Osteoblast (primary cell): ENCODE data around the gene CINP. TPM values are rescaled to one million over a fixed set of nuclear protein-coding genes. Genes with fewer than 3 reads are reported as not detected.

Experiments used
- DNase-seq: peaks from one replicate; pipeline ENCODE4 v3.0.0; 2011; ENCODE audit warnings: low spot score, mixed read lengths; ENCODE audit not compliant: insufficient read length; ENCODE audit errors: missing footprints
- H2AFZ ChIP-seq: 2 replicates; pipeline ENCODE4 v1.6.0; 2011; ENCODE audit warnings: mild to moderate bottlenecking, low read length
- H3K27ac ChIP-seq: 2 replicates; pipeline ENCODE4 v1.5.1; 2011; ENCODE audit warnings: mild to moderate bottlenecking, low read depth, low read length, moderate library complexity
- H3K27me3 ChIP-seq: 2 replicates; pipeline ENCODE4 v1.6.0; 2012; ENCODE audit warnings: mild to moderate bottlenecking, control low read depth, inconsistent platforms, low read length, moderate library complexity; ENCODE audit not compliant: insufficient read depth
- H3K36me3 ChIP-seq: 2 replicates; pipeline ENCODE4 v1.5.1; 2011; ENCODE audit warnings: mild to moderate bottlenecking, low read length, control low read depth, moderate library complexity; ENCODE audit not compliant: insufficient read depth
- H3K4me1 ChIP-seq: 2 replicates; pipeline ENCODE4 v1.5.1; 2011; ENCODE audit warnings: mild to moderate bottlenecking, low read length, control low read depth, moderate library complexity; ENCODE audit not compliant: insufficient read depth
- H3K4me2 ChIP-seq: 2 replicates; pipeline ENCODE4 v1.6.0; 2011; ENCODE audit warnings: mild to moderate bottlenecking, low read length; ENCODE audit not compliant: insufficient read depth
- H3K4me3 ChIP-seq: fragments of 200-600 bp; sonication (generic); 3 replicates; pipeline ENCODE4 v1.5.1; 2012; ENCODE audit warnings: mild to moderate bottlenecking, low read length, inconsistent platforms; ENCODE audit not compliant: insufficient read depth
- H3K79me2 ChIP-seq: 2 replicates; pipeline ENCODE4 v1.6.0; 2012; ENCODE audit warnings: mild to moderate bottlenecking, low read length, control low read depth, inconsistent platforms; ENCODE audit not compliant: insufficient read depth
- H3K9me3 ChIP-seq: 2 replicates; pipeline ENCODE4 v1.5.1; 2011; ENCODE audit warnings: low read depth, low read length, control low read depth
- H4K20me1 ChIP-seq: 2 replicates; pipeline ENCODE4 v1.6.0; 2012; ENCODE audit warnings: mild to moderate bottlenecking, low read length, control low read depth; ENCODE audit not compliant: insufficient read depth
- CTCF ChIP-seq: IDR thresholded peaks from 2 replicates; pipeline ENCODE4 v1.5.1; 2011; ENCODE audit warnings: mild to moderate bottlenecking, low read depth, low read length, moderate library complexity; ENCODE audit errors: extremely low read depth
- total RNA-seq: library from RNA; depleted of rRNA; stranded (reverse); fragments of >200 nt; gene quantifications from 2 replicates; pipeline ENCODE4 v1.2.3, GENCODE V29; 2012

The CINP gene
- total RNA-seq, 1 donor = 49.2 TPM

DNA sequence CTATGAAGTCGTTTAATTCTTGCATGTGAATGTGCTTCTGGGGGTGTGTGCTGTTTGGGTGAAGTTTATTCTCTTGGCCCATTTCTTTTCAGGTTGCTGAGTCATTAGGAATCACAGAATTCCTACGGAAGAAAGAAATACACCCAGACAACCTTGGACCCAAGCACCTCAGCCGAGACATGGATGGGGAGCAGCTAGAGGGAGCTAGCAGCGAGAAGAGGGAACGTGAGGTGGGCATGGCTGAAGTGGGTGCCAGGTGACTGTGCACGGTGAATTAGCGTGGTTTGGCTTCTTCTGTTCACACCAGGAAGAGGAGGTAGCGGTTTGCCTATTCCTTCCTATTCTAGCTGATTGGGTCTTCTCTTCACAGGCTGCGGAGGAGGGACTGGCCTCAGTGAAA lies 24.0 kb downstream of the CINP start:
- no peak for TF ChIP-seq CTCF

GRCh38 chr14:102335163-102335562 lies 27.5 kb downstream of the CINP start:
- H3K27me3 ChIP-seq = no peaks in the 10 kb centered on the region
- H3K9me3 ChIP-seq = no peaks in the 10 kb centered on the region
- no peak overlapping the region for H2AFZ ChIP-seq
- no peak overlapping the region for H3K27ac ChIP-seq
- no peaks in the 10 kb centered on the region for H4K20me1 ChIP-seq
- no peak for TF ChIP-seq CTCF
- H3K4me2 ChIP-seq = no peak overlapping the region
- H3K79me2 ChIP-seq = no peaks in the 10 kb centered on the region
- H3K4me3 ChIP-seq = no peak overlapping the region
- no peaks in the 10 kb centered on the region for H3K4me1 ChIP-seq
- no peak for DNase-seq
- peaks cover 36% of the 10 kb centered on the region for H3K36me3 ChIP-seq

More for the DNA sequence above, 24.0 kb downstream of the CINP start:
- Histone ChIP-seq H3K9me3 (no peaks in the 10 kb centered on the region), H3K4me1 (no peaks in the 10 kb centered on the region), H3K4me2 (no peak overlapping the region), H2AFZ (no peak overlapping the region), H3K79me2 (no peaks in the 10 kb centered on the region), H3K27ac (no peak overlapping the region), H3K4me3 (no peak overlapping the region), H4K20me1 (no peaks in the 10 kb centered on the region), H3K27me3 (no peaks in the 10 kb centered on the region), H3K36me3 (peaks cover 40% of the 10 kb centered on the region)
- no peak for DNase-seq

DNA sequence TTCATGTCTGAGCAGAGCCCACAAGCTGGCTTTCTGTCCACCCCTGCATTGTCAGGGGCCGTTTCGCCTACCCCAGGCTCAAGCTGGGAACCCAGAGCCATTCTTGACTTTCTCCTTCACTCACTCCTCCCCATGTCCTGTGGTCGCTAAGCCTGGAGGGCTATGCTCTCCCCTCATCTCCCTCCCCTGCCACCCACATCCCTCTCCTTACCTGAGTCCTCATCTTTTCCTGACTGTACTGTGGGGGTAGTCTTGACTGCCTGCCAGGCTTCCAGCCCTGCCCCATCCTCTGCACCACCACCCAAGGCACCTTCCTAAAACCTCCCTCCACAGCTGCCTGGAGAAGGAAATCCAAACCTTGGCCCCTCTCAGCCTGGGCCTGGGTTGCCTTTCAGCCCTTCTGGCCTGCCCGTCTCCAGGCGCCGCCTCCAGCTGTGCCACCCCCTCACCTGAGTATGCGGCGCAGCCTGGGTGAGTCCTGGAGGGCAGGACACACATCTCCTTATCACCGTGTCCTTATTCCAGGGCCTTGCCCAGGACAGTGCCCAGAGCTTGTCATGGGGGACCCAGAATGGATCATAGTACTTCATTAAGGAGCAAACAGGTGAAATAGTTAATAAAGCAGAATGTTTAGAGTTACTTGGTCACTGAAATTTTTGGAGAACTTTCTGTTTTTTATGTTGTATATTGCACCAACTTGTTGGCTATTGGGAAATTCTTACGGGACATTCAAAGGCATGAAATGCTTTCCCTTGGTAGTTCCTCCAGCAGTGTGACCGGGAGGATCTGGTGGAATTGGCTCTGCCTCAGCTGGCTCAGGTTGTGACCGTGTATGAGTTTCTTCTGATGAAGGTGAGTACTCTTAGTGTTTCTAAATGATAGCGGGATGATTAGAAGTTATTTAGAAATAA lies 28.6 kb downstream of the CINP start:
- H3K36me3 ChIP-seq = peaks cover 35% of the 10 kb centered on the region
- no peak overlapping the region for H3K27ac ChIP-seq
- no peaks in the 10 kb centered on the region for H3K4me1 ChIP-seq
- no peak for DNase-seq
- no peak for TF ChIP-seq CTCF
- no peak overlapping the region for H3K4me2 ChIP-seq
- no peak overlapping the region for H3K4me3 ChIP-seq
- H3K9me3 ChIP-seq = no peaks in the 10 kb centered on the region
- H2AFZ ChIP-seq = no peak overlapping the region
- H4K20me1 ChIP-seq = no peaks in the 10 kb centered on the region
- H3K79me2 ChIP-seq = no peaks in the 10 kb centered on the region
- no peaks in the 10 kb centered on the region for H3K27me3 ChIP-seq

DNA sequence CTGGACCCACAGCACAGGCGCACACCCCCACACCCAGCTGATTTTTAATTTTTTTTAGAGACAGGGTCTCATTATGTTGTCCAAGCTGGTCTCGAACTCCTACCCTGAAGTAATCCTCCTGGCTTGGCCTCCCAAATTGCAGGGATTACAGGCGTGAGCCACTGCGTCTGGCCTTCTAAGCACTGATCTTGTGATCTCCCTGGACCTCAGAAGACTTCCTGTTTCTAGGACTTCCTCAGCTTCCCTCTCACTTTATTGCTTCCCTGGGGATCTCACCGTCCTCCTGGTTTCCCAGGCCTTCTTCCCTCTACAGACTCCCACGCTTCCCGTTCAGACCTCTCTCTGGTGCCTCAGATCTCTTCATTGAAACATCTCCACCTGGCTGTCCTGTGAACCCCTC lies 29.3 kb downstream of the CINP start:
- DNase-seq = no peak
- Histone ChIP-seq H3K9me3 (no peaks in the 10 kb centered on the region), H3K27me3 (no peaks in the 10 kb centered on the region), H3K36me3 (peaks cover 30% of the 10 kb centered on the region), H2AFZ (no peak overlapping the region), H3K79me2 (no peaks in the 10 kb centered on the region), H3K27ac (no peak overlapping the region), H3K4me2 (no peak overlapping the region), H3K4me1 (no peaks in the 10 kb centered on the region), H4K20me1 (no peaks in the 10 kb centered on the region), H3K4me3 (no peak overlapping the region)
- TF ChIP-seq CTCF = no peak
